ENCODE results near the gene HSD11B1. TPM values are rescaled to one million over a fixed set of nuclear protein-coding genes. Genes with fewer than 3 reads are reported as not detected.

Gene HSD11B1
- total and polyA plus RNA-seq, 2 donors, result 0.14 to 0.55 TPM

- WGBS, result 97% methylated on average over 1 of the region's 1 CpG
- no peak overlapping the region for H3K4me3 ChIP-seq (ENCODE audit: low read length in 2 of 2)
- peaks cover 0 to 7% of the 10 kb centered on the region in 2 donors for H3K4me1 ChIP-seq (ENCODE audit: control insufficient read depth in 2 of 2, insufficient read depth in 2 of 2, low read length in 2 of 2)
- H3K36me3 ChIP-seq (ENCODE audit: control insufficient read depth in 2 of 2, insufficient read depth in 2 of 2, low read length in 1 of 2), result no peaks in the 10 kb centered on the region
- H3K27ac ChIP-seq (ENCODE audit: low read depth in 1 of 2, low read length in 1 of 2), result no peak overlapping the region
- DNase-seq (ENCODE audit: low read depth in 6 of 9, low spot score in 9 of 9), result no peak
- H3K9me3 ChIP-seq (ENCODE audit: control insufficient read depth in 2 of 2, insufficient read depth in 1 of 2, low read length in 1 of 2), result no peaks in the 10 kb centered on the region
- H3K27me3 ChIP-seq (ENCODE audit: control insufficient read depth in 2 of 2, insufficient read depth in 1 of 2, low read length in 1 of 2), result no peaks in the 10 kb centered on the region
These were observed 1.8 kb upstream of the HSD11B1 start for GRCh38 chr1:209702832-209703231.

GRCh38 chr1:209703834-209704504 is 677 bp upstream of the HSD11B1 start:
- Histone ChIP-seq H3K4me1 (ENCODE audit: control insufficient read depth in 2 of 2, insufficient read depth in 2 of 2, low read length in 2 of 2) (peaks cover 0 to 4% of the 10 kb centered on the region in 2 donors), H3K4me3 (ENCODE audit: low read length in 2 of 2) (no peak overlapping the region), H3K9me3 (ENCODE audit: control insufficient read depth in 2 of 2, insufficient read depth in 1 of 2, low read length in 1 of 2) (no peaks in the 10 kb centered on the region), H3K27me3 (ENCODE audit: control insufficient read depth in 2 of 2, insufficient read depth in 1 of 2, low read length in 1 of 2) (peaks cover 0 to 2% of the 10 kb centered on the region in 2 donors), H3K27ac (ENCODE audit: low read depth in 1 of 2, low read length in 1 of 2) (no peak overlapping the region), H3K36me3 (ENCODE audit: control insufficient read depth in 2 of 2, insufficient read depth in 2 of 2, low read length in 1 of 2) (no peaks in the 10 kb centered on the region)
- WGBS, result 90% methylated on average over 6 of the region's 6 CpGs
- no peak for DNase-seq (ENCODE audit: low read depth in 6 of 9, low spot score in 9 of 9)

GRCh38 chr1:209705033-209705598 is 470 bp downstream of the HSD11B1 start:
- Histone ChIP-seq H3K4me3 (ENCODE audit: low read length in 2 of 2) (no peak overlapping the region), H3K27me3 (ENCODE audit: control insufficient read depth in 2 of 2, insufficient read depth in 1 of 2, low read length in 1 of 2) (peaks cover 0 to 2% of the 10 kb centered on the region in 2 donors), H3K9me3 (ENCODE audit: control insufficient read depth in 2 of 2, insufficient read depth in 1 of 2, low read length in 1 of 2) (no peaks in the 10 kb centered on the region), H3K27ac (ENCODE audit: low read depth in 1 of 2, low read length in 1 of 2) (no peak overlapping the region), H3K36me3 (ENCODE audit: control insufficient read depth in 2 of 2, insufficient read depth in 2 of 2, low read length in 1 of 2) (no peaks in the 10 kb centered on the region), H3K4me1 (ENCODE audit: control insufficient read depth in 2 of 2, insufficient read depth in 2 of 2, low read length in 2 of 2) (no peaks in the 10 kb centered on the region)
- no peak for DNase-seq (ENCODE audit: low read depth in 6 of 9, low spot score in 9 of 9)
- 93% methylated on average over 2 of the region's 2 CpGs for WGBS

- over 99% methylated on average over 3 of the region's 3 CpGs for WGBS
- Histone ChIP-seq H3K4me1 (ENCODE audit: control insufficient read depth in 2 of 2, insufficient read depth in 2 of 2, low read length in 2 of 2) (no peaks in the 10 kb centered on the region), H3K27ac (ENCODE audit: low read depth in 1 of 2, low read length in 1 of 2) (no peak overlapping the region), H3K27me3 (ENCODE audit: control insufficient read depth in 2 of 2, insufficient read depth in 1 of 2, low read length in 1 of 2) (peaks cover 0 to 2% of the 10 kb centered on the region in 2 donors), H3K36me3 (ENCODE audit: control insufficient read depth in 2 of 2, insufficient read depth in 2 of 2, low read length in 1 of 2) (no peaks in the 10 kb centered on the region), H3K9me3 (ENCODE audit: control insufficient read depth in 2 of 2, insufficient read depth in 1 of 2, low read length in 1 of 2) (no peaks in the 10 kb centered on the region), H3K4me3 (ENCODE audit: low read length in 2 of 2) (no peak overlapping the region)
- DNase-seq (ENCODE audit: low read depth in 6 of 9, low spot score in 9 of 9), result no peak
These were observed 2.0 kb downstream of the HSD11B1 start for GRCh38 chr1:209706622-209707021.

- Histone ChIP-seq H3K4me1 (ENCODE audit: control insufficient read depth in 2 of 2, insufficient read depth in 2 of 2, low read length in 2 of 2) (no peaks in the 10 kb centered on the region), H3K9me3 (ENCODE audit: control insufficient read depth in 2 of 2, insufficient read depth in 1 of 2, low read length in 1 of 2) (no peaks in the 10 kb centered on the region), H3K36me3 (ENCODE audit: control insufficient read depth in 2 of 2, insufficient read depth in 2 of 2, low read length in 1 of 2) (no peaks in the 10 kb centered on the region), H3K27me3 (ENCODE audit: control insufficient read depth in 2 of 2, insufficient read depth in 1 of 2, low read length in 1 of 2) (peaks cover 0 to 2% of the 10 kb centered on the region in 2 donors), H3K27ac (ENCODE audit: low read depth in 1 of 2, low read length in 1 of 2) (no peak overlapping the region), H3K4me3 (ENCODE audit: low read length in 2 of 2) (no peak overlapping the region)
- DNase-seq (ENCODE audit: low read depth in 6 of 9, low spot score in 9 of 9), result no peak
- WGBS, result 96% methylated on average over 1 of the region's 1 CpG
These were observed 2.7 kb downstream of the HSD11B1 start for GRCh38 chr1:209707308-209707707.

- Histone ChIP-seq H3K36me3 (ENCODE audit: control insufficient read depth in 2 of 2, insufficient read depth in 2 of 2, low read length in 1 of 2) (no peaks in the 10 kb centered on the region), H3K9me3 (ENCODE audit: control insufficient read depth in 2 of 2, insufficient read depth in 1 of 2, low read length in 1 of 2) (no peaks in the 10 kb centered on the region), H3K27me3 (ENCODE audit: control insufficient read depth in 2 of 2, insufficient read depth in 1 of 2, low read length in 1 of 2) (peaks cover 0 to 2% of the 10 kb centered on the region in 2 donors), H3K4me1 (ENCODE audit: control insufficient read depth in 2 of 2, insufficient read depth in 2 of 2, low read length in 2 of 2) (no peaks in the 10 kb centered on the region), H3K27ac (ENCODE audit: low read depth in 1 of 2, low read length in 1 of 2) (no peak overlapping the region), H3K4me3 (ENCODE audit: low read length in 2 of 2) (no peak overlapping the region)
- no peak for DNase-seq (ENCODE audit: low read depth in 6 of 9, low spot score in 9 of 9)
- WGBS, result 90% methylated on average over 4 of the region's 4 CpGs
These were observed 3.7 kb downstream of the HSD11B1 start for GRCh38 chr1:209708297-209708696.

GRCh38 chr1:209710093-209710492 is 5.4 kb downstream of the HSD11B1 start:
- H3K27ac ChIP-seq (ENCODE audit: low read depth in 1 of 2, low read length in 1 of 2), result no peak overlapping the region
- no peaks in the 10 kb centered on the region for H3K4me1 ChIP-seq (ENCODE audit: control insufficient read depth in 2 of 2, insufficient read depth in 2 of 2, low read length in 2 of 2)
- no peak for DNase-seq (ENCODE audit: low read depth in 6 of 9, low spot score in 9 of 9)
- peaks cover 0 to 2% of the 10 kb centered on the region in 2 donors for H3K27me3 ChIP-seq (ENCODE audit: control insufficient read depth in 2 of 2, insufficient read depth in 1 of 2, low read length in 1 of 2)
- no peak overlapping the region for H3K4me3 ChIP-seq (ENCODE audit: low read length in 2 of 2)
- no peaks in the 10 kb centered on the region for H3K36me3 ChIP-seq (ENCODE audit: control insufficient read depth in 2 of 2, insufficient read depth in 2 of 2, low read length in 1 of 2)
- 93% methylated on average over 2 of the region's 2 CpGs for WGBS
- no peaks in the 10 kb centered on the region for H3K9me3 ChIP-seq (ENCODE audit: control insufficient read depth in 2 of 2, insufficient read depth in 1 of 2, low read length in 1 of 2)

GRCh38 chr1:209710847-209711246 is 6.2 kb downstream of the HSD11B1 start:
- Histone ChIP-seq H3K4me1 (ENCODE audit: control insufficient read depth in 2 of 2, insufficient read depth in 2 of 2, low read length in 2 of 2) (no peaks in the 10 kb centered on the region), H3K36me3 (ENCODE audit: control insufficient read depth in 2 of 2, insufficient read depth in 2 of 2, low read length in 1 of 2) (no peaks in the 10 kb centered on the region), H3K27me3 (ENCODE audit: control insufficient read depth in 2 of 2, insufficient read depth in 1 of 2, low read length in 1 of 2) (peaks cover 0 to 2% of the 10 kb centered on the region in 2 donors), H3K9me3 (ENCODE audit: control insufficient read depth in 2 of 2, insufficient read depth in 1 of 2, low read length in 1 of 2) (no peaks in the 10 kb centered on the region), H3K27ac (ENCODE audit: low read depth in 1 of 2, low read length in 1 of 2) (no peak overlapping the region), H3K4me3 (ENCODE audit: low read length in 2 of 2) (no peak overlapping the region)
- no peak for DNase-seq (ENCODE audit: low read depth in 6 of 9, low spot score in 9 of 9)
- 95% methylated on average over 3 of the region's 3 CpGs for WGBS

- no peak for DNase-seq (ENCODE audit: low read depth in 6 of 9, low spot score in 9 of 9)
- no peaks in the 10 kb centered on the region for H3K4me1 ChIP-seq (ENCODE audit: control insufficient read depth in 2 of 2, insufficient read depth in 2 of 2, low read length in 2 of 2)
- H3K27ac ChIP-seq (ENCODE audit: low read depth in 1 of 2, low read length in 1 of 2), result no peak overlapping the region
- H3K4me3 ChIP-seq (ENCODE audit: low read length in 2 of 2), result no peak overlapping the region
- H3K9me3 ChIP-seq (ENCODE audit: control insufficient read depth in 2 of 2, insufficient read depth in 1 of 2, low read length in 1 of 2), result no peaks in the 10 kb centered on the region
- WGBS, result 96% methylated on average over 2 of the region's 2 CpGs
- no peaks in the 10 kb centered on the region for H3K27me3 ChIP-seq (ENCODE audit: control insufficient read depth in 2 of 2, insufficient read depth in 1 of 2, low read length in 1 of 2)
- no peaks in the 10 kb centered on the region for H3K36me3 ChIP-seq (ENCODE audit: control insufficient read depth in 2 of 2, insufficient read depth in 2 of 2, low read length in 1 of 2)
These were observed 9.7 kb downstream of the HSD11B1 start for GRCh38 chr1:209714338-209714737.

Data from thymus (tissue), 11 donors.